KG1 (cell line): ENCODE data around the gene CCDC195.
"Not testable (repeated sequence)": the region's sequence is repeated elsewhere in the genome, so short reads cannot be mapped to it uniquely, and the experiment has no call there.

Source experiments
- DNase-seq: peaks from one replicate; lab custom pipeline; 2025; lab: John Stamatoyannopoulos, UW

CCDC195 gene

DNA sequence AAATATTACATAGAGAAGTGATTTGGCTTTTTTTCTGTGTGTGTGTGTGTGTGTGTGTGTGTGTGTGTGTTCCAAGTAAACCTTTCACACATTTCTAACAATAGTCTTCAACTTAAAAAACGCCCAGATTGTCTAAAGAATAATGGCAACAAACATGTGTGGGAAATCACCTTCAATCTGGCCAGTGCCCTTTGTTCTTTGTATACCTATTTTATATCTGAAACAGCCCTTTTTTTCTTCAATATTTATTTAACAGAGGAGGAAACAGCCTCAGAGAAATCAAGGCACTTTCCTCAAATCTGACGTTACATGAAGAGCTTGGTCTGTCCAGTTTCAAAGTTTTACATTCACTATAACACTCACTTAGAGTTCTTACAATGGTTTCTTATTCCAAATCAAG lies 25.3 kb downstream of the CCDC195 start:
- no peak for DNase-seq

DNA sequence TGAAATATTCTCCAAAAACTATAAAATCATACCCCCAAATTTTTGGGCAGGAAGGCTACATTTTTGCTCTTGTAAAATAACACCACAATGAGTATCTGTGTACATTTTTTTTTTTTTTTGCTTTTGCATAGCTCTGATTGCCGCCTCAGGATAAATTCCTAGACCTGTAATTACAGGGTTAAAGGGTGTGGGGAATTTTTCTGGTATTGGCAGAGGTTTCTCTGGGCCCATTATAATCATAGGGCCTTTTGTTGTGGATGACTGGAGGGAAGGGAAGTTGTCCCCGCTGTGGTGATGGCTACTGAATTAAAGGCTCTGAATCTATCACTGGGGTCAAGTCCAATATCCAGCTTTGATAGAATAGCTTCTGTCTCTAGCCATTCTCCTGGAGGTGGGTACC lies 26.6 kb downstream of the CCDC195 start:
- DNase-seq: no peak

DNA sequence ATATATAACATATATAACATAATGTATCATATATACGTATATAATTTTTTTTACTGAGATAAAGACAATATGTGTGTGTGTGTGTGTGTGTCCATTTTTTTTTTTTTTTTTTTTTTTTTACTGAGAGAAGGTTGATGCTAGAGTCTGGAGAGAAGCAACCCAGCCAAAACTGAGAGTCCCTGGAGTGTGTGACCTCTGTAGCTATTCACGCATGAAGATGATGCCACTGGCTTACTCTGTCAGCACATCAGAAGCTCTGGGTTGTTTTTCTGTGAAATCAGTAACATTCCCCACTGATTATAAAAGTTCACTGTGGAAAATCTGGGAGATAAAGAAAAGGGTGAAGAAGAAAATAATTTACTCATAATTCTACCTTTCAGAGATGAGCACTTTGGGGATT lies 27.2 kb downstream of the CCDC195 start:
- DNase-seq: no peak

DNA sequence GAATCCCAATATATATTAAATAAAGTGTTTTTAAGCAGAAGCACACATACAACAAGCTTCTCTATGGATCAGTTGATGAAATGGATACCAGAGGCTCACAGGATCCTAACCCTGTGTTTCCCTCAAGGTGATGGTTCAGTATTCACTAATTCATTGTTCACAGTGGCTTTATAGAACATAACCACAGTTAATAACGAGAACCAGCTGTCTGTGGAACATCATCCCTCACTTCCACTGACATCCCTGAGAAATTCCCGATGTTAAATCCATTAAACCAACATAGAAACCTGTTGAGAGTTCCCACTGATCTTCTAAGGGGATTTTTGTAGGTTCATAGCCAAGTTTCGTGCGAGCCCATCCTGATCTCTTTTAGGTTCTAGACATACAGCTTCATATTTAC lies 29.0 kb downstream of the CCDC195 start:
- no peak for DNase-seq

DNA sequence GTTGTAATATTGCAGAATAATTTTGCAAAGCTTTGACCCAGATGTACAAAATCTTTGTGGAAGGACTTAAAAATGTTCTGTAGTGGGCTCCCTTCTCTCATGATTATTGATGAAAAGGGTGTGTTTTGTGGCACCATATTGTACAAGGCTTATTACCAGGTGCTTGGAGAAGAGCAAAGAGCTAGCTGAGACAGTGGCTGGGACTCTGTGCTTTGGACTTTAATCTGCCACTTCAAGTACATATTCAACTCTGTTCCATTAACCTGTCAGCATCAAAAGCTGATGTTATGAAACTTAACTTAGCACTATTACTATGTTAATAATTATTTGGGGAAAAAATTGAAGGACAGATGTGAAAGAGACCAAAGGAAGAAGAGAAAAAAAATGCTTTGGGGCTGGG lies 31.0 kb downstream of the CCDC195 start:
- DNase-seq: no peak

DNA sequence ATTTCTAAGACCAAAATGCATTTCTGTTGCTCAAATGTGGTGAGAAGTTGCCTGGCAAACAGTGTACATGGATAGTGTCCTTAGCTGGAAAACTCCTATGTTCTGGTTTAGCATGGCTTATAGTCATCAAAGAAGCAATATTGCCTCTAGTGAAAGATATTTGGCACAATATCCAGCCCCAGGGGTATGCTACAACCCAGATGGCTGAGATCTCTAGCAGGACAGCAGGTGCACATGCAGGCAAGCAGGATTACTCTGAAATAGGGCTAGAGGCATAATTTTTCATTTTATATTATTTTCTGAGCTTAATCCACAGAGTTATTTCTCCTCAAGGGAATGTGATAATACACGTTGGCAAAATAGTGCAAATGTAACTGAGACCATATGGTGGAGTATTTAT lies 34.0 kb downstream of the CCDC195 start:
- no peak for DNase-seq

DNA sequence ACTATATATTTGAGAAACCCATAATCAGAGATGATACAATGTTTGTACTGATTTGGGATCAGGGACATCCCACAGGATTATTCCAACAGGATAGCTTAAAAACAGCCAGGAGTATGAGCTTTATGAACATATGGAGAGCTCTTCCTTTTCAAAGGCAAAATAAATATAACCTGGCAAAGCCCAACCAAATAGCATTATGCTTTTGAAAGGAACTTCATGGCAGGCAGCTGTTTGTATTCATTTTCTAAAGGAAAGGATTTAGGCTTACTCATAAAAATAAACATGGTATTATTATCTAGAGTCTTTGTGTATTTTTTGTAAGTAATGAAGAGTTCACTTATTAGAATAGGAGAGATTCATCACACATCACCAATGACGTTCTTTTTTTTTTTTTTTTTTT lies 44.4 kb downstream of the CCDC195 start:
- DNase-seq: no peak

DNA sequence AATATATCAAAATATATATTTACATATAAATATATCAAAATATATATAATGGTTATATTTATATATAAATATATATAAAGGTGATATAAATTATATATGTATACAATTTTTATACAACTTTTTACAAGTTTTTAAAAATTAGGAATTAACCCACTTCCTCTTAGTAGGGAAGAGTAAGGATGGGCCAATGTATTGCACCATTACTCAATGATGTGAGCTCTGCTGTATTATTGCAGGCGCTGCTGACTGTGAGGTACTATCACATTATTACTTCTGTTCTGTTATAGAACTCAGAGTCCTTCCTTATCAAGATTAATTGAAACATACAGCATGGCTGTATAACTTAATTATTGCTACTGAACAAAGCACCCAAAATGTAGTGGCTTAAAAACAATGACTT lies 46.0 kb downstream of the CCDC195 start:
- no peak for DNase-seq

DNA sequence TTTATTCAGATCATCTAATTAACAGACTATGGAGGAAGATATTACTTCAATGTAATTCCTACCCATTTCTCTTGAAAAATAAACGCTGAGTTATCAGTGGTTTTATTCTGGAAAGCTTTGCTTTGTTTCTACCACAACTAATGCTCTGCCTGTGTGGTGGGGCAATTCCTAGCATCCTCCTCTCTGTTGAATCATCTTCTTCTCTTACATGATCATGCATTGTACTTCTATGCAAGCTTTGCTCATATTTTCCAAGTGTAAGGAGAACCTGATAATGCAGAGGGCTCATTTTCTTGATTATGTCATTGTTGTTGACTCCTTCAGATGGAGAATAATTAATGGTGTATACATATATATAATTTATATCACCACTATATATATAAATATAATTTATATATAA lies 46.7 kb downstream of the CCDC195 start:
- no peak for DNase-seq

DNA sequence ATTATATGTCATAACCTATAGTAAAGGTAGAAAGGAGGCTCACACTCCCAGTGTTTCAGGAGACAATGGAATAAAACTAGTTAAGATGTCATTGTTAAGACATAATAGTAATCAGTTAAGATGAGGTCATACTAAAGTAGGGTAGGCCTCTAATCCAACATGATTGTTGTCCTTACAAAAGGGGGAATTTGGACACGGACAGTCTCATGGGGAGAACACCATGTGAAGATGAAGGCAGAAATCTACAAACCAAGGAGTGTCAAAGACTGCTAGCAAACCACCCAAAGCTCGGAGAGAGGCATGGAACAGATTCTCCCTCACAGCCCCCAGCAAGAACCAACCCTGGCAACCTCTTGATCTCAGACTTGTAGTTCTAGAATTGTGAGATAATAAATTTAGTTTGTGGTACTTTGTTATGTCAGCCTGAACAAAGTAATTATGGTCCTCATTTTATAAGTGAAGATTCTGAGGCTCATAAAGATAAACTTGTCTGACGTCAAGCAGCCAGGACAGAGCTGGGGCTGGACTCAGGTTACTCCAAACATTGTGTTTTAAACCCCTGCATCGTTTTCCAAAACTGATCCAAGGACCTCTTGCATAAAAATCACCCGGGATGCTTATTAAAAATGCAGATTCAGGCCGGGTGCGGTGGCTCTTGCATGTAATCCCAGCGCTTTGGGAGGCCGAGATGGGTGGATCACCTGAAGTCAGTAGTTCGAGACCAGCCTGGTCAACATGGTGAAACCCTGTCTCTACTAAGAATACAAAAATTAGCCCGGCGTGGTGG lies 47.8 kb downstream of the CCDC195 start:
- no peak for DNase-seq

DNA sequence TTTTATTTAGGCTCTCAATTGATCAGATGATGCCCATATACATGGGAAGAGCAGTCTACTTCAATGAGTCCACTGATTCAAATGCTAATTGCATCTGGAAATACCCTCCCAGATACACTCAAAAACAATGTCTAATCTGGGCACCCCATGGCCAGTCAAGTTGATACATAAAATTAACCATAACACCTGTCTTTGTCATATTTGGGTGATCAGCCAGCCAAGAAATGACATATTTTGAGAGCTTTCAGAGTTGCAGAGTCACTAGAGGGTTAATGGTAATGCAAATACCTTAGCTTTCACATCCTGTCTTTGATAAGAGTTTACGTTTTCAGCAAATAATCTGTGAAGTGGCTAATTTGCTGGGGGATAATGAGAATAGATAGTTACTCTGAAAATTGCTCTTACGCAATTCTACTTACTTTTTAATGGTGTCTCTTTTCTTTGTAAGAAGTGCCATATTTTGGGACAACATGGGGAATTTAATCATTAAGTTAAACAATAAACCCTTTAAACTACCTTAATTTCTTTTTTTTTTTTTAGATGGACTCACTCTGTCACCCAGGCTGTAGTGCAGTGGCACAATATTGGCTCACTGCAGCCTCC lies 49.1 kb downstream of the CCDC195 start:
- no peak for DNase-seq

DNA sequence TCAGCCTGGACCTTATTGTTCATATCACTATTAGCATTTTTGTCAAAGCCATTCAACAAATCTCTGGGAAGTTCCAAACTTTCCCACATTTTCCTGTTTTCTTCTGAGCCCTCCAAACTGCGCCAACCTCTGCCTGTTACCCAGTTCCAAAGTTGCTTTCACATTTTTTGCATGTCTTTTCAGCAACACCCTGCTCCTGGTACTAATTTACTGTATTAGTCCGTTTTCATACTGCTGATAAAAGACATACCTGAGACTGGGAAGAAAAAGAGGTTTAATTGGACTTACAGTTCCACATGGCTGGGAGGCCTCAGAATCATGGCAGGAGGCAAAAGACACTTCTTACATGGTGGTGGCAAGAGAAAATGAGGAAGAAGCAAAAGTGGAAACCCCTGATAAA lies 52.8 kb downstream of the CCDC195 start:
- not testable (repeated sequence) for DNase-seq

DNA sequence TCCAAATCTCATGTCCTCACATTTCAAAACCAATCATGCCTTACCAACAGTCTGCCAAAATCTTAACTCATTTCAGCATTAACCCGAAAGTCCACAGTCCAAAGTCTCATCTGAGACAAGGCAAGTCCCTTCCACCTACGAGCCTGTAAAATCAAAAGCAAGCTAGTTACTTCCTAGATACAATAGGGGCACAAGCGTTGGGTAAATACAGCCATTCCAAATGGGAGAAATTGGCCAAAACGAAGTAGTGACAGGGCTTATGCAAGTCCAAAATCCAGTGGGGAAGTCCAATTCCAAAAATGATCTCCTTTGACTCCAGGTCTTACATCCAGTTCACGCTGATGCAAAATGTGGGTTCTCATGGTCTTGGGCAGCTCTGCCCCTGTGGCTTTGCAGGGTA lies 54.5 kb downstream of the CCDC195 start:
- not testable (repeated sequence) for DNase-seq

DNA sequence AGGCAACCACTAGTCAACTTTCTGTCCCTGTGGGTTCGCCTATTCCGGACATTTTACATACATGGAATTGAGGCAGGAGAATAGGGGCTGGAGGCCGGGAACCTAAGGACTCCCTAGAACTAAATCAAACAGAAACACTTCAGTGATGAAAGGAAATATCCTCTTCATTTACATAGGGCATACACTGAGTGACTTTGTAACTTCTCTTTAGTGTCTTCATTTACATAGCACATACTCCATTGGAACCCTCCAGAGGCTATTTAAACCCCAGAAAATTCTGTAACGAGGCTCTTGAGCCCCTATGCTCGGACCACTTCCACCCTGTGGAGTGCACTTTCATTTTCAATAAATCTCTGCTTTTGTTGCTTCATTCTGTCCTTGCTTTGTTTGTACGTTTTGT lies 56.5 kb downstream of the CCDC195 start:
- DNase-seq: no peak

DNA sequence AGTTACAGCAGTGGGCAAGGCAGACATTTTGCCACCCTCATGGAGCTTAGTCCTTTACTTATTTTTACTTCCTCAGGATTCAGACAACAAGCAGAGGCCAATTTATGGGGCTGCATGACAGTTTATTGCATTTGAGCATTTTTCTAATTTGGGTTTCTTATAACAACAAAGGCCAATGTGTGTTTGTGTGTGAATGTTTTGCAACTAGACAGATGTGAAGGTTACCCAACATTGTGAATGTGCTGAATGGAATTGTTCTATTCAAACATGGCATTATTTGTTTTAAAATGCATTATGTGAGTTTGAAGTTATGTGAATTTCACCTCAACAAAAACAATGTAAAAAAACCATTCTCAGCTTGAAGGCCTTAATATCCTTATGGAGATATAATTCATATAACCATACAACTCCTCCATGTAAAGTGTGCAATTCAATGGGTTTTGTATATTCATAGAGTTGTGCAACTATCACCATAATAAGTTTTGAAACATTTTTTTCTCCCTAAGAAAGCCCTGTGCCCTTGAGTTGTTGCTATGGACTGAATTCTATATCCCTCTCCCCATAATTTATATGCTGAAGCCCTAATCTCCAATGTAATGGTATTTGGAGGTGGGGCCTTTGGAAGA lies 57.3 kb downstream of the CCDC195 start:
- DNase-seq: no peak

DNA sequence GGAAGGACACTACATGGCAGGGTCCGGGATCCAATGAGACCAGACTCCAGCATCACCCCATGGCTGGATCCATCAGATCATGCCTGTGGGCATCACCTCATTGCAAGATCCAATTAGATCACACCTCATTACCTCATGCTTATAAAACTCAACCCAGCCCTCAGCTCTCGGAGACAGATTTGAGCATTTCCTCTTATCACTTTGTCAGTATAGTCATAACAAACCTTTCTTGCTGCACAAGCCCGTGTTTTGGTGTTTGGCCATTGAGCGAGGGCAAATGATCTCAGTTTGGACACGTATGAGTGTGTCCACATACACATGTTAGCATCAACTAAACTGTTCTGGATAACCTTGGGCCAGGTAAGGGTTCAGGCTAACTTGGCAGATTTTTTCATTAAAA lies 58.8 kb downstream of the CCDC195 start:
- DNase-seq: no peak

DNA sequence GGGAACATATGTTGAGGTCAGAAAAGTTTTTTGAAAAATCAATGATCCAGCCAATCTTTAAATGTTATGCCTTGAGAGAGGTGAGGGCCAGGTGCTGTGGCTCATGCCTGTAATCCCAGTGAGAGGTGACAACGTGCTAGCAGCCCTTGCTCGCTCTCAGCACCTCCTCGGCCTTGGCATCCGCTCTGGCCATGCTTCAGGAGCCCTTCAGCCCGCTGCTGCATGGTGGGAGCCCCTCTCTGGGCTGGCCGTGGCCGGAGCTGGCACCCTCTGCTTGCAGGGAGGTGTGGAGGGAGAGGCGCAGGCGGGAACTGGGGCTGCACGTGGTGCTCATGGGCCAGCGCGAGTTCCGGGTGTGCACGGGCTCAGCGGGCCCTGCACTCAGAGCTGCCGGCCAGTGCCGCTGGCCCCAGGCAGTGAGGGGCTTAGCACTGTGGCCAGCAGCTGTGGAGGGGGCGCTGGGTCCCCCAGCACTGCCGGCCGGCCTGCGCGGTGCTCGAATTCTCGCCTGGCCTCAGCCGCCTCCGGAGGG lies 61.1 kb downstream of the CCDC195 start:
- DNase-seq: no peak
